ENCODE data around the gene ZNF765. TPM values are rescaled to one million over a fixed set of nuclear protein-coding genes. Genes with fewer than 3 reads are reported as not detected.
"Not testable (repeated sequence)": the region's sequence is repeated elsewhere in the genome, so short reads cannot be mapped to it uniquely, and the experiment has no call there.

The ZNF765 gene
- total RNA-seq (12.2 TPM), polyA plus RNA-seq (6.2 TPM)
- long read RNA-seq, donor 1, result 0 reads
- long read RNA-seq, donor 2, full-length matches to known transcripts, result 6 of 6 reads
- long read RNA-seq, donor 2, partial matches to known transcripts, result 0 of 6 reads
- long read RNA-seq, donor 2, other reads (novel, unspliced or antisense), result 0 of 6 reads
- long read RNA-seq, donor 3, full-length matches to known transcripts, result 5 of 5 reads
- long read RNA-seq, donor 3, partial matches to known transcripts, result 0 of 5 reads
- long read RNA-seq, donor 3, other reads (novel, unspliced or antisense), result 0 of 5 reads
- long read RNA-seq, donor 4, result 0 reads
- long read RNA-seq, donor 5, full-length matches to known transcripts, result 1 of 1 reads
- long read RNA-seq, donor 5, partial matches to known transcripts, result 0 of 1 reads
- long read RNA-seq, donor 5, other reads (novel, unspliced or antisense), result 0 of 1 reads
- long read RNA-seq, donor 6, full-length matches to known transcripts, result 1 of 1 reads
- long read RNA-seq, donor 6, partial matches to known transcripts, result 0 of 1 reads
- long read RNA-seq, donor 6, other reads (novel, unspliced or antisense), result 0 of 1 reads
- long read RNA-seq, donor 7, full-length matches to known transcripts, result 4 of 4 reads
- long read RNA-seq, donor 7, partial matches to known transcripts, result 0 of 4 reads
- long read RNA-seq, donor 7, other reads (novel, unspliced or antisense), result 0 of 4 reads
- long read RNA-seq, donor 8, partial matches to known transcripts, result 0 of 1 reads
- long read RNA-seq, donor 8, other reads (novel, unspliced or antisense), result 0 of 1 reads
- long read RNA-seq, donor 9, full-length matches to known transcripts, result 3 of 3 reads
- long read RNA-seq, donor 9, partial matches to known transcripts, result 0 of 3 reads
- long read RNA-seq, donor 9, other reads (novel, unspliced or antisense), result 0 of 3 reads
- long read RNA-seq, donor 10, result 0 reads

DNA sequence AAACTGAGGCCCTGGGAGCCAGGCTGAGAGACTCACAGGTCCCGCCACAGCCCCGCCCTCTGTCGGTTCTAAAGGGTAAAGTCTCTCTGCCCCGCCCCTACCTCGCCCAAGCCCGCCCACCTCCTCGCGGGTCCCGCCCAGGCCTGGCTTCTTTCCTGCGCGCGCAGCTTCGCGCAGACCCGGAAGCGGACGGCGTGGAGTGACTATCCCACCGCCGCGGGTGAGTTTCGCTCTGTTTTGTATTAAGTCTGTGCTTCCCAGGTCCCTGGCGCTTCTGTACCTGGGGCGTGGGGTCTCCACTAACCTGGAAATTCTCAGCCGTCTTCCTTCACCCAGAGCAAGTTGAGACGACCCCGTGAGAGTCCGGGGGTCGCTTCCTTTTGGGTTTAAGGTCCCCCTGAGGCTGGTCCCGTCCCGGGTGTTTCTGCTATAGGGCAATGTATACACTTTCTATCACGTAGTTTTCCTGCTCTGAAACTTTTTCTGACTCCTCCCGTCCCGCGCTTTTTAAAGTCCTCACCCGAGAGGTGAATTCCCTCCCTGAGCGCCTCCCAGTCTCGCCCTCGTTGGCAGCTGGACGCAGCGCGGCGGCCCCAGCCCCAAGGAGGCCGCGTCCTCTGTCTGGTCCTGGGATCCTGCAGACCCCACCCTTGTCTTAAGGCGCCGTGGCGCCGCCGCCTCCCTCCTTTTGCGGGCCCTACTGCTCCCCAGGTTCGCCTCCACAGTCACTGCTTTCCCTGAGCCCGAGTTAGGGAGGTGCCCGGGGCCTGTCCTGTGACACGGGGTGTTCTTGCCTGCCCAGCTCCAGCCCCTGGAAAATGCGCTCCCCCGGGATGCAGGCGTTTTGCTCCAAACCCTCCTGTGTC, at the start of gene ZNF765:
Gene ZNF765, plus strand, starts transcription at position 176 of the 866 bp plus-strand sequence. CDS start 2,867 bp downstream, outside the sequence.
- peak; percentile 76 to 95 (median 88) for DNase-seq (ENCODE audit: low read depth in 6 of 9, low spot score in 9 of 9)
- H3K4me1 ChIP-seq (ENCODE audit: control insufficient read depth in 2 of 2, insufficient read depth in 2 of 2, low read length in 2 of 2), result peaks cover 3 to 4% of the 10 kb centered on the region in 2 donors
- H3K36me3 ChIP-seq (ENCODE audit: control insufficient read depth in 2 of 2, insufficient read depth in 2 of 2, low read length in 1 of 2), result peaks cover 13 to 17% of the 10 kb centered on the region in 2 donors
- H3K27ac ChIP-seq (ENCODE audit: low read depth in 1 of 2, low read length in 1 of 2), result peak within 1 kb of the TSS; percentile 57 to 88
- H3K9me3 ChIP-seq (ENCODE audit: control insufficient read depth in 2 of 2, insufficient read depth in 1 of 2, low read length in 1 of 2), result peaks cover 0 to 12% of the 10 kb centered on the region in 2 donors
- peak within 1 kb of the TSS; percentile 75 to 82 for H3K4me3 ChIP-seq (ENCODE audit: low read length in 2 of 2)
- under 1% methylated on average over 58 of the region's 58 CpGs for WGBS
- H3K27me3 ChIP-seq (ENCODE audit: control insufficient read depth in 2 of 2, insufficient read depth in 1 of 2, low read length in 1 of 2), result no peaks in the 10 kb centered on the region

DNA sequence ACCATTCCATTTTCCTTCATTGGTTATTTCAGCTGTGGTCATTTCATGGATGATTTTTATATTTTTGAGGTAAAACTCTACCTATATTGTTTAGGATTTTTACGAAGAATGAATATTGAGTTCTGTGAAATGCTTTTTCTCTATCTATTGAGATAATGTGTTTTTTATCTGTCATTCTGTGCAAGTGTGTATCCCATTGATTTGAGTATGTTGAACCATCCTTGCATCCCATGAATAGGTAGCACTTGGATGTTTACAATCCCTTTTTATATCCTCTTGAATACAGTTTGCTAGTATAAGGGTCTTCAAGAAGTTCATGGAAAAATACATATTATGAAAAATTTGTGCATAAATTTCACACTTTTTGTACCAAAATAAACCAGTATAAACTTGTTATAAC, 39.2 kb upstream of the ZNF765 start:
- Histone ChIP-seq H3K4me3 (ENCODE audit: low read length in 2 of 2) (no peak overlapping the region), H3K36me3 (ENCODE audit: control insufficient read depth in 2 of 2, insufficient read depth in 2 of 2, low read length in 1 of 2) (peaks cover 10 to 16% of the 10 kb centered on the region in 2 donors), H3K9me3 (ENCODE audit: control insufficient read depth in 2 of 2, insufficient read depth in 1 of 2, low read length in 1 of 2) (peaks cover 12 to 39% of the 10 kb centered on the region in 2 donors), H3K4me1 (ENCODE audit: control insufficient read depth in 2 of 2, insufficient read depth in 2 of 2, low read length in 2 of 2) (no peaks in the 10 kb centered on the region), H3K27ac (ENCODE audit: low read depth in 1 of 2, low read length in 1 of 2) (no peak overlapping the region), H3K27me3 (ENCODE audit: control insufficient read depth in 2 of 2, insufficient read depth in 1 of 2, low read length in 1 of 2) (no peaks in the 10 kb centered on the region)
- WGBS, result 98% methylated on average over 1 of the region's 1 CpG
- DNase-seq (ENCODE audit: low read depth in 6 of 9, low spot score in 9 of 9), result no peak

DNA sequence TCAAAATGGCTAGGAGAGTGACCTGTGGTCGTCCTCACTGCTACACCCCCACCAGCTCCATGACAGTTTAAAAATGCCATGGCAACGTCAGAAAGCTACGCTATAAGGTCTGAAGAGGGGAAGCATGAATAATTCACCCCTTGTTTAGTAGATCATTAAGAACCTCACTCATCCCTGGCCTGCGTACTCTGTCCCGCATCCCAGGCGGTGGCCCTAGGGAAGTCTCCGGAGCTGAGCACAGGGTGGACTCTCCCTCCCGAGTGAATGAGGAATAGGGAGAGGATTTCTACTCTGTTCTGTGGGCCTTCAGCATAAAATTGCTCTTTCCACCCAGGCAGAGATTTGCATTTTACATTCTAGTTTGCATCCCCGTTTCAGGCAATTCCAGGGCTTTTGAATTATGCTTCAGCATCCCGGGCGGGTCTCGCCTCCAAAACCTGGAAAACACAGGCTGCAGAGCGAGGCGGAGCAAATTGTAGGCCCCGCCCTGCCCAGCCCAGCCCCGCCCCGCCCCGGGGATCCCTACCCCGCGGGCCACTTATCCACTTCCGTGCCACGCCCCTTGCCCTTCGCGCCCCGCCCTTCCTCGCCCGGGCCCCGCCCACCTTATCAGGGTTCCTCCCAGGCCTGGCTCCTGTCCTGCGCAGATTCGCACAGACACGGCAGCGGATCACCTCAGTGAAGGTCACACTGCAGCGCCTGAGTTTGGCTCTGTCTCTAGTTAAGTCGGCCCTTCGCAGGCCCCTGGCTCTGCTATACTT, 36.9 kb upstream of the ZNF765 start:
- Histone ChIP-seq H3K4me1 (ENCODE audit: control insufficient read depth in 2 of 2, insufficient read depth in 2 of 2, low read length in 2 of 2) (no peaks in the 10 kb centered on the region), H3K27ac (ENCODE audit: low read depth in 1 of 2, low read length in 1 of 2) (no peak overlapping the region), H3K9me3 (ENCODE audit: control insufficient read depth in 2 of 2, insufficient read depth in 1 of 2, low read length in 1 of 2) (peaks cover 3 to 39% of the 10 kb centered on the region in 2 donors), H3K4me3 (ENCODE audit: low read length in 2 of 2) (no peak overlapping the region), H3K36me3 (ENCODE audit: control insufficient read depth in 2 of 2, insufficient read depth in 2 of 2, low read length in 1 of 2) (no peaks in the 10 kb centered on the region), H3K27me3 (ENCODE audit: control insufficient read depth in 2 of 2, insufficient read depth in 1 of 2, low read length in 1 of 2) (no peaks in the 10 kb centered on the region)
- no peak for DNase-seq (ENCODE audit: low read depth in 6 of 9, low spot score in 9 of 9)
- WGBS, result 70% methylated on average over 35 of the region's 35 CpGs

DNA sequence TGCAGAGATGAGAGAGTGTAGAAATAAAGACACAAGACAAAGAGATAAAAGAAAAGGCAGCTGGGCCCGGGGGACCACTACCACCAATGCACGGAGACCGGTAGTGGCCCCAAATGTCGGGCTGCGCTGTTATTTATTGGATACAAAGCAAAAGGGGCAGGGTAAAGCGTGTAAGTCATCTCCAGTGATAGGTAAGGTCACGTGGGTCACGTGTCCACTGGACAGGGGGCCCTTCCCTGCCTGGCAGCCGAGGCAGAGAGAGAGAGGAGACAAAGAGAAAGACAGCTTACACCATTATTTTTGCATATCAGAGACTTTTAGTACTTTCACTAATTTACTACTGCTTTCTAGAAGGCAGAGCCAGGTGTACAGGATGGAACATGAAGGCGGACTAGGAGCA, 34.9 kb upstream of the ZNF765 start:
- not testable (repeated sequence) for H3K4me1 ChIP-seq (ENCODE audit: control insufficient read depth in 2 of 2, insufficient read depth in 2 of 2, low read length in 2 of 2); H3K4me3 ChIP-seq (ENCODE audit: low read length in 2 of 2); DNase-seq (ENCODE audit: low read depth in 6 of 9, low spot score in 9 of 9); H3K36me3 ChIP-seq (ENCODE audit: control insufficient read depth in 2 of 2, insufficient read depth in 2 of 2, low read length in 1 of 2); H3K27me3 ChIP-seq (ENCODE audit: control insufficient read depth in 2 of 2, insufficient read depth in 1 of 2, low read length in 1 of 2); H3K27ac ChIP-seq (ENCODE audit: low read depth in 1 of 2, low read length in 1 of 2)
- 96% methylated on average over 10 of the region's 10 CpGs for WGBS
- peaks cover 2 to 31% of the 10 kb centered on the region in 2 donors for H3K9me3 ChIP-seq (ENCODE audit: control insufficient read depth in 2 of 2, insufficient read depth in 1 of 2, low read length in 1 of 2)

DNA sequence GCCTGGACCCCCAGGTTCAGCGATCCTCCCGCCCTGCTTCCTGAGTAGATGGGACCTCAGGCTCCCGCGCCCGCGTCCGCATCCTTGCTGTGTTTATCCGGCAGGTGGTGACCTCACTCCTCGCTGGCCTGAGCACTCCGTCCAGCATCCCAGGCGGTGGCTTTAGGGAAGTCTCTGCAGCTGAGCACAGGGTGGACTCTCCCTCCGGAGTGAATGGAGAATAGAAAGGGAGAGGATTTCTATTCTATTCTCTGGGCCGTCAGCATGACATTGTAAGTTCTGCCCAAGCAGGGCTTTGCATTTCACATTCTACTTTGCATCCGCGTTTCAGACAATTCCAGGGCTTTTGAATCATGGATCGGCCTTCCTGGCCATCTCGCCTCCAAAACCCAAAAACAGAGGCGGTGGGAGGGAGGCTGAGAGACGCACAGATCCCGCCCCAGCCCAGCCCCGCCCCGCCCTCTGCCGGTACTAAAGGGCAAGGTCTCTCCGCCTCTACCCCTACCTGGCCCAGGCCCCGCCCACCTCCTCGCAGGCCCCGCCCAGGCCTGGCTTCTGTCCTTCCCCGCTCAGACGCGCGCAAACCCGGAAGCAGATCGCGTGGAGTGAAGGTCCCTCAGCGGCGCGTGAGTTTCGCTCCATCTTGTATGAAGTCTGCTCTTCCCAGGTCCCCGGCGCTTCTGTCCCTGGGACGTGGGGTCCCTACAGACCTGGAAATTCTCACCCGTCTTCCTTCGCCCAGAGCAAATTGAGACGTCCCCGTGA, 29.6 kb upstream of the ZNF765 start, which contains the start of gene ZNF525:
Gene ZNF525, plus strand, starts transcription at position 572 of the 765 bp plus-strand sequence. CDS start 6,577 bp downstream, outside the sequence.
- WGBS, result 2% methylated on average over 45 of the region's 45 CpGs
- peak; percentile 78 to 97 (median 91) for DNase-seq (ENCODE audit: low read depth in 6 of 9, low spot score in 9 of 9)
- peaks cover 0 to 8% of the 10 kb centered on the region in 2 donors for H3K4me1 ChIP-seq (ENCODE audit: control insufficient read depth in 2 of 2, insufficient read depth in 2 of 2, low read length in 2 of 2)
- H3K4me3 ChIP-seq (ENCODE audit: low read length in 2 of 2), result peak within 1 kb of the TSS; percentile 67 to 74
- no peaks in the 10 kb centered on the region for H3K27me3 ChIP-seq (ENCODE audit: control insufficient read depth in 2 of 2, insufficient read depth in 1 of 2, low read length in 1 of 2)
- peak within 1 kb of the TSS; percentile 30 to 92 for H3K27ac ChIP-seq (ENCODE audit: low read depth in 1 of 2, low read length in 1 of 2)
- peaks cover 0 to 1% of the 10 kb centered on the region in 2 donors for H3K9me3 ChIP-seq (ENCODE audit: control insufficient read depth in 2 of 2, insufficient read depth in 1 of 2, low read length in 1 of 2)
- H3K36me3 ChIP-seq (ENCODE audit: control insufficient read depth in 2 of 2, insufficient read depth in 2 of 2, low read length in 1 of 2), result no peaks in the 10 kb centered on the region

DNA sequence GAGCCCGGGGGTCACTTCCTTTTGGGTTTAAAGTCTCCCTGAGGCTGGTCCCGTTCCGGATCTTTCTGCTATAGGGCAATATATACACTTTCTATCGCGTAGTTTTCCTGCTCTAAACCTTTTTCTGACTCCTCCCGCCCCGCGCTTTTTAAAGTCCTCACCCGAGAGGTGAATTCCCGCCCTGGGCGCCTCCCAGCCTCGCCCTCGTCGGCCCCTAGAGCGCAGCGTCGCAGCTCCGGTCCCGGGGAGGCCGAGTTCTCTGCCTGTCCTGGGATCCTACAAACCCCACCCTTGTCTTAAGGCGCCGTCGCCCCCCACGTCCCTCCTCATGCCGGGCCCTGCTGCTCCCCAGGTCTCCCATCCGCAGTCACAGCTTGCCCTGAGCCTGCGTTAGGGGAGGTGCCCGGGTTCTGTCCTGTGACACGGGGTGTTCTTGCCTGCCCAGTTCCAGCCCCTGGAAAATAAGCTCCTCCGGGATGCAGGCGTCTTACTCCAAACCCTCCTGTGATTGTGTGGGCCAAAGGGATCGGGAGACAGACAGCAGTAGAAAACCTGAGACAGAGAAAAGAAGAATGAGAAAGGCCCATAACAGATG, 29.0 kb upstream of the ZNF765 start:
- Histone ChIP-seq H3K4me3 (ENCODE audit: low read length in 2 of 2) (peak overlapping the region; percentile 67 to 74), H3K27me3 (ENCODE audit: control insufficient read depth in 2 of 2, insufficient read depth in 1 of 2, low read length in 1 of 2) (no peaks in the 10 kb centered on the region), H3K36me3 (ENCODE audit: control insufficient read depth in 2 of 2, insufficient read depth in 2 of 2, low read length in 1 of 2) (no peaks in the 10 kb centered on the region), H3K4me1 (ENCODE audit: control insufficient read depth in 2 of 2, insufficient read depth in 2 of 2, low read length in 2 of 2) (peaks cover 0 to 8% of the 10 kb centered on the region in 2 donors), H3K9me3 (ENCODE audit: control insufficient read depth in 2 of 2, insufficient read depth in 1 of 2, low read length in 1 of 2) (peaks cover 1 to 3% of the 10 kb centered on the region in 2 donors), H3K27ac (ENCODE audit: low read depth in 1 of 2, low read length in 1 of 2) (peak overlapping the region; percentile 30 to 92)
- WGBS, result under 1% methylated on average over 32 of the region's 32 CpGs
- peak in 1 of 9 donors; percentile 3 for DNase-seq (ENCODE audit: low read depth in 6 of 9, low spot score in 9 of 9)

DNA sequence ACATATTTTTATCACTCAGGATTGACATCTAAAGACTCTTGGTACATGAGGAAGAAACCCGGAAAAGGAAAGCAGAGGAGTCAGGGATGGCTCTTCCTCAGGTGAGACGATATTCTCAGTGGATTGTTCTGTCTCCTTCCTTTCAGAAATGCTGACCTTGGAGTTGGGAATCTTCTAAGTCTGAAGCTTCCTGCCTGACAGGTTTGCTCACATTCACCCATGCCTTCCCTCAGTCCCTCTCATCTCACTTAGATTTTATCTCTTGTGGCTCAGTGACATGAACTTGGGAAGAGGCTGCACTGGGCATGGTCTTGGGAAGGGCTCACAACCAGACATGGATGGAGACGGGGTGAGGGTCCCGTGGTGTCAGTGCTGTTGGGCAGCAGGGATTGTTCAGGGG, 22.8 kb upstream of the ZNF765 start:
- Histone ChIP-seq H3K4me3 (ENCODE audit: low read length in 2 of 2) (no peak overlapping the region), H3K27ac (ENCODE audit: low read depth in 1 of 2, low read length in 1 of 2) (no peak overlapping the region), H3K9me3 (ENCODE audit: control insufficient read depth in 2 of 2, insufficient read depth in 1 of 2, low read length in 1 of 2) (peaks cover 1 to 3% of the 10 kb centered on the region in 2 donors), H3K27me3 (ENCODE audit: control insufficient read depth in 2 of 2, insufficient read depth in 1 of 2, low read length in 1 of 2) (no peaks in the 10 kb centered on the region), H3K36me3 (ENCODE audit: control insufficient read depth in 2 of 2, insufficient read depth in 2 of 2, low read length in 1 of 2) (peaks cover 3 to 28% of the 10 kb centered on the region in 2 donors), H3K4me1 (ENCODE audit: control insufficient read depth in 2 of 2, insufficient read depth in 2 of 2, low read length in 2 of 2) (no peaks in the 10 kb centered on the region)
- DNase-seq (ENCODE audit: low read depth in 6 of 9, low spot score in 9 of 9), result no peak
- WGBS, result 97% methylated on average over 4 of the region's 4 CpGs

Measured in thymus (tissue), 14 donors.